CD4-positive, alpha-beta T cell (primary cell): Measurements from ENCODE around the gene RBM8A. TPM values are rescaled to one million over a fixed set of nuclear protein-coding genes. Genes with fewer than 3 reads are reported as not detected.

ENCODE experiments used
- ATAC-seq: fragments of 200-7000 bp; cut with Tn5 transposase; one replicate; pipeline ENCODE4 v1.10.0; 2022; ENCODE audit warnings: mild to moderate bottlenecking; ENCODE audit not compliant: poor library complexity
- CTCF ChIA-PET: fragments of 350-600 bp; sonication (Branson Sonifier 250); formaldehyde crosslinking; loops from one replicate; lab custom pipeline; 2021; ENCODE audit warnings: antibody characterized with exemption, inconsistent platforms; lab: Charles Lee
- POLR2A ChIA-PET: fragments of 350-600 bp; sonication (Branson Sonifier 250); formaldehyde crosslinking; loops from one replicate; lab custom pipeline; 2021; ENCODE audit warnings: antibody characterized with exemption, inconsistent platforms; lab: Charles Lee
- DNase-seq, 14 experiments: peaks; one replicate each; pipeline ENCODE4 v3.0.0-alpha.2; 2013 to 2020; ENCODE audit warnings: mixed read lengths in 2 of 14
- H3K27ac ChIP-seq, 2 donors: one replicate each; pipeline versions ENCODE4 v1.5.1 to v1.7.0; 2013; ENCODE audit warnings: low read length in 2 of 2, low read depth in 1 of 2, mild to moderate bottlenecking in 1 of 2
- H3K27me3 ChIP-seq, 2 experiments: 1 replicate in 1 of 2; 2 replicates in 1 of 2; pipeline versions ENCODE4 v1.6.1 to v1.7.0; 2013; ENCODE audit warnings: low read length in 2 of 2, control low read depth in 1 of 2, mild to moderate bottlenecking in 1 of 2, moderate library complexity in 1 of 2; ENCODE audit not compliant: insufficient read depth in 2 of 2, control insufficient read depth in 1 of 2
- H3K36me3 ChIP-seq: one replicate; pipeline ENCODE4 v1.6.1; 2013; ENCODE audit warnings: low read length, control low read depth; ENCODE audit not compliant: insufficient read depth
- H3K4me1 ChIP-seq: one replicate; pipeline ENCODE4 v1.6.1; 2013; ENCODE audit warnings: low read length, control low read depth; ENCODE audit not compliant: insufficient read depth
- H3K4me3 ChIP-seq: one replicate; pipeline ENCODE4 v1.5.1; 2013; ENCODE audit warnings: mild to moderate bottlenecking, low read length, moderate library complexity
- H3K9me3 ChIP-seq, 2 experiments: 1 replicate in 1 of 2; 2 replicates in 1 of 2; pipeline versions ENCODE4 v1.6.1 to v1.7.0; 2013; ENCODE audit warnings: low read length in 2 of 2, mild to moderate bottlenecking in 2 of 2, control low read depth in 1 of 2, moderate library complexity in 1 of 2; ENCODE audit not compliant: control insufficient read depth in 1 of 2, insufficient read depth in 1 of 2
- H3K27ac Mint-ChIP-seq: one replicate; pipeline ENCODE4 v1.8.0; 2020; ENCODE audit warnings: mixed read lengths
- H3K27me3 Mint-ChIP-seq: one replicate; pipeline ENCODE4 v1.8.0; 2021; ENCODE audit warnings: mixed read lengths
- H3K36me3 Mint-ChIP-seq: one replicate; pipeline ENCODE4 v1.8.0; 2021; ENCODE audit warnings: low read depth, mixed read lengths
- H3K4me1 Mint-ChIP-seq: one replicate; pipeline ENCODE4 v1.8.0; 2021; ENCODE audit warnings: low read depth, mixed read lengths
- H3K4me3 Mint-ChIP-seq: one replicate; pipeline ENCODE4 v1.8.0; 2020; ENCODE audit warnings: mild to moderate bottlenecking, mixed read lengths
- H3K9me3 Mint-ChIP-seq: one replicate; pipeline ENCODE4 v1.8.0; 2020; ENCODE audit warnings: mixed read lengths
- CTCF ChIP-seq: fragments of 200-600 bp; IDR thresholded peaks from one replicate; pipeline ENCODE4 v1.8.0; 2022; ENCODE audit warnings: antibody characterized with exemption, mild to moderate bottlenecking
- intact Hi-C, 2 experiments: fragments of 100-400 bp; cut with DNase I in 1 of 2; cut with micrococcal nuclease in 1 of 2; formaldehyde crosslinking; loops; one replicate each; pipeline versions ENCODE4 v1.15.1 to v1.9.0; 2023 to 2025; cut with DNase I, micrococcal nuclease
- total RNA-seq, 174 experiments: library from RNA in 2 of 174; stranded (reverse) in 2 of 174; gene quantifications; one replicate each; pipeline ENCODE4 v1.2.3 and lab custom pipeline; 2021 to 2026

The RBM8A gene
- total RNA-seq, 2 experiments from 2014 or later = 126 to 134 TPM

- Histone ChIP-seq H3K4me1 (peaks cover 52% of the 10 kb centered on the region), H3K9me3 (no peaks in the 10 kb centered on the region), H3K36me3 (peaks cover 26% of the 10 kb centered on the region), H3K27me3 (no peaks in the 10 kb centered on the region), H3K27ac (no peak overlapping the region), H3K4me3 (no peak overlapping the region)
- ChIA-PET CTCF (interaction anchor here (1.8 to 3.8 kb wide), 2 partner anchors 28 to 52 kb away, joined by 4 to 19 read pairs; partner anchors contain the start of gene RBM8A), POLR2A (interaction anchor here (1.2 to 8.8 kb wide), 6 partner anchors 11 to 37 kb away, joined by 4 to 213 read pairs (median 28); partner anchors contain the start of genes ANKRD34A, PEX11B, POLR3GL and RBM8A)
- intact Hi-C loops = loop anchor here (2.0 to 5.0 kb wide), 3 partner anchors 21 to 1587 kb away; partner anchors contain the start of genes PEX11B (in 2 of the 2) and BCL9 (in 1 of the 2)
- Mint-ChIP-seq H3K9me3 (no peaks in the 10 kb centered on the region), H3K4me3 (peak overlapping the region; percentile 96), H3K27ac (peak overlapping the region; percentile 87), H3K36me3 (peaks cover 41% of the 10 kb centered on the region), H3K27me3 (no peaks in the 10 kb centered on the region), H3K4me1 (peaks cover 84% of the 10 kb centered on the region)
- no peak for TF ChIP-seq CTCF
- ATAC-seq (no peak), DNase-seq (no peak)
Measured at GRCh38 chr1:145955436-145955835, 28.2 kb upstream of the RBM8A start.

DNA sequence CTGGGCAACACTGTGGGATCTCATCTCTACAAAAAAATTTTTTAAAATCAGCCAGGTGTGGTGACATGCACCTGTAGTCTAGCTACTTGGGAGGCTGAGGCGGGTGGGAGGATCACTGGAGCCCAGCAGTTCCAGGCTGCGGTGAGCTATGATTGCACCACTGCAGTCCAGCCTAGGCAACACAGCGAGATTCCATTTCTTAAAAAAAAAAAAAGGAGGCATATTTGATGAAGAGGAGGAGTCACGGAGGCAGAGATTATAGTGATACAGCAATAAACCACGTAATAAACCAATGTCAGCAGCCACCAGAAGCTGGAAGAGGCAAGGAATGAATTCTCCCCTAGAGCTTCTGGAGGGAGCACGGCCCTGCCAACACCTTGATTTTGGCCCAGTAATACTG, 26.6 kb upstream of the RBM8A start:
- Mint-ChIP-seq H3K27me3 (no peaks in the 10 kb centered on the region), H3K36me3 (peaks cover 52% of the 10 kb centered on the region), H3K27ac (no peak overlapping the region), H3K9me3 (no peaks in the 10 kb centered on the region), H3K4me3 (peak overlapping the region; percentile 39), H3K4me1 (peaks cover 82% of the 10 kb centered on the region)
- H3K27ac ChIP-seq = no peak overlapping the region
- no peak for DNase-seq
- CTCF ChIA-PET = interaction anchor here (0.8 to 1.6 kb wide), 2 partner anchors 54 to 108 kb away, joined by 3 to 4 read pairs; partner anchors contain the start of gene NUDT17
- peaks cover 27% of the 10 kb centered on the region for H3K36me3 ChIP-seq
- no peak for ATAC-seq
- POLR2A ChIA-PET = interaction anchor here (0.7 to 8.8 kb wide), 4 partner anchors 12 to 35 kb away, joined by 3 to 213 read pairs (median 45); partner anchors contain the start of genes ANKRD34A, PEX11B, POLR3GL and RBM8A
- peaks cover 44% of the 10 kb centered on the region for H3K4me1 ChIP-seq
- no peak for TF ChIP-seq CTCF
- no peaks in the 10 kb centered on the region for H3K27me3 ChIP-seq
- intact Hi-C loops = loop anchor here in 1 of 2 experiments (2.0 kb wide), 1 partner anchor 19 kb away; no protein-coding TSS in a partner anchor
- H3K4me3 ChIP-seq = no peak overlapping the region
- H3K9me3 ChIP-seq = no peaks in the 10 kb centered on the region

DNA sequence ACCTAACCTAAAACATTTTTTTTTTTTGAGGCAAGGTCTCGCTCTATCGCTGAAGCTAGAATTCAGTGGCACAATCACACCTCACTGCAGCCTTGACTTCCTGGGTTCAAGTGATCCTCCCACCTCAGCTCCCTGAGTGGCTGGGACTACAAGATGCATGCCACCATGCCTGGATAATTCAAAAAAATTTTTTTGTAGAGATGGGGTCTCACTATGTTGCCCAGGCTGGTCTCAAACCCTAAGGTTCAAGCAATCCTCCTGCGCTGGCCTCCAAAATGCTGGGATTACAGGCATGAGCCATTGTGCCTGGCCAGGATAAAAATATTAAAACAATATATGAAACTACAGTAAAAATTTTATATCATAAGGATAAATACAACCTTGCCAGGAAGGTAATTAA, 25.6 kb upstream of the RBM8A start:
- H3K4me1 ChIP-seq = peaks cover 41% of the 10 kb centered on the region
- H3K9me3 Mint-ChIP-seq = no peaks in the 10 kb centered on the region
- peak overlapping the region; percentile 22 for H3K27ac Mint-ChIP-seq
- no peaks in the 10 kb centered on the region for H3K27me3 Mint-ChIP-seq
- intact Hi-C loops = no loop called here
- DNase-seq = no peak
- H3K4me3 Mint-ChIP-seq = no peak overlapping the region
- no peak overlapping the region for H3K4me3 ChIP-seq
- ATAC-seq = no peak
- no peak overlapping the region for H3K27ac ChIP-seq
- H3K36me3 Mint-ChIP-seq = peaks cover 52% of the 10 kb centered on the region
- H3K4me1 Mint-ChIP-seq = peaks cover 73% of the 10 kb centered on the region
- H3K27me3 ChIP-seq = no peaks in the 10 kb centered on the region
- POLR2A ChIA-PET = interaction anchor here (8.8 kb wide), 1 partner anchor 25 kb away, joined by 213 read pairs; the partner anchor contains the start of gene RBM8A
- CTCF ChIA-PET = interaction anchor here (1.6 kb wide), 1 partner anchor 107 kb away, joined by 4 read pairs; the partner anchor contains the start of gene NUDT17
- TF ChIP-seq CTCF = no peak
- no peaks in the 10 kb centered on the region for H3K9me3 ChIP-seq
- peaks cover 31% of the 10 kb centered on the region for H3K36me3 ChIP-seq
